Cerebellar nuclear complex (tissue), 1 donor: ENCODE results near the gene SYT3.

Experiments used
- DNase-seq, 2 experiments: peaks; one replicate each; lab custom pipeline; 2025; lab: John Stamatoyannopoulos, UW

SYT3 gene, protein sequence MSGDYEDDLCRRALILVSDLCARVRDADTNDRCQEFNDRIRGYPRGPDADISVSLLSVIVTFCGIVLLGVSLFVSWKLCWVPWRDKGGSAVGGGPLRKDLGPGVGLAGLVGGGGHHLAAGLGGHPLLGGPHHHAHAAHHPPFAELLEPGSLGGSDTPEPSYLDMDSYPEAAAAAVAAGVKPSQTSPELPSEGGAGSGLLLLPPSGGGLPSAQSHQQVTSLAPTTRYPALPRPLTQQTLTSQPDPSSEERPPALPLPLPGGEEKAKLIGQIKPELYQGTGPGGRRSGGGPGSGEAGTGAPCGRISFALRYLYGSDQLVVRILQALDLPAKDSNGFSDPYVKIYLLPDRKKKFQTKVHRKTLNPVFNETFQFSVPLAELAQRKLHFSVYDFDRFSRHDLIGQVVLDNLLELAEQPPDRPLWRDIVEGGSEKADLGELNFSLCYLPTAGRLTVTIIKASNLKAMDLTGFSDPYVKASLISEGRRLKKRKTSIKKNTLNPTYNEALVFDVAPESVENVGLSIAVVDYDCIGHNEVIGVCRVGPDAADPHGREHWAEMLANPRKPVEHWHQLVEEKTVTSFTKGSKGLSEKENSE

DNA sequence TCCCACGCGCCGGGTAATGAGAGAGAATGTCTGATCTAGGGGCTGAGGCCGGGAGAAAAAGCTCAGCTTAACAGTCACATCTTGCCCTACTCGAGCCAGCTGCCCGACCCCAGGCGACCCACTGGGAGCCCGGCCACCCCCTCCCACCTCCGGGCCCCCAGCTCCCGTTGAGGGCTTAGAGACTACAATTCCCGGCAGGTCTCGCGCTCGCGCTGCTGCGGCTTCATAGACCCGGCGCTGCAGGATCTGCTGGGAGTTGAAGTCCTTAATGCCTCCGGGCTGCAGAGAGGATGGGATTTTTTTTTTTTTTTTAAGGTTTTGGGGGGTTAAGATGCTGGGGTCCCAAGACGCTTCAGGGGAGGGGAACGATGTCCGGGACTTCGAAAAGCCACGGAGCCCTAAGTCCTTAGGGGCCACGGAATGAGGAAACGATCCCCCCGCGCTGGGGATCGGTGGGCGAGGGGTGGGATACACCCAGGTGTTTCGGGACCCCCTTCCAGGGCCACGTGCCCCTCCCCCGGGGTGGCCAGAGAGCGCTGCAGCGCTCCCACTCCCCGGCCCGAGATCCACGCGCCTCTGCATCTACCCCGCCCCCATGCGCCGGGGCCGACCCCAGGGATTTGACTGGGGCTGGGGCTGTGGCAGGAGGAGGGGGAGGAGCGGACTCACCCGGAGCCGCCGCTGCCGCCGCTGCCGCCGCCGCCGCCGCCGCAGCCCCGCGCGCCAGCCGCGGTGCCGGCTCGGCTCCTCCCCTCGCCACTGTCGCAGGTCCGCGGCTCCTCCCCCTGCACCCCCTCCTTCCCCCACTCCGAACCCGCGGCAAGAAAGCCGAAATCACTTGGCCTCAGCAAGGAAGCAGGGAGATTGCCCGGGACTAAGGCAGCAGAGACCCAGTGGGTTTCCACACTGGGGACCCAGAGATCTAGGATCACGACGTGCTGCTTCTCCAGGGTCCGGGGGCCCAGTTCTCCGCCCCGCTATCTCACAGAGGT, at the start of gene SYT3:
TSS of gene SYT3 (minus strand) at position 761 of the 992 bp plus-strand sequence. CDS start 2,470 bp downstream, outside the sequence.
- DNase-seq, result peak in 1 of 2 experiments; percentile 62

DNA sequence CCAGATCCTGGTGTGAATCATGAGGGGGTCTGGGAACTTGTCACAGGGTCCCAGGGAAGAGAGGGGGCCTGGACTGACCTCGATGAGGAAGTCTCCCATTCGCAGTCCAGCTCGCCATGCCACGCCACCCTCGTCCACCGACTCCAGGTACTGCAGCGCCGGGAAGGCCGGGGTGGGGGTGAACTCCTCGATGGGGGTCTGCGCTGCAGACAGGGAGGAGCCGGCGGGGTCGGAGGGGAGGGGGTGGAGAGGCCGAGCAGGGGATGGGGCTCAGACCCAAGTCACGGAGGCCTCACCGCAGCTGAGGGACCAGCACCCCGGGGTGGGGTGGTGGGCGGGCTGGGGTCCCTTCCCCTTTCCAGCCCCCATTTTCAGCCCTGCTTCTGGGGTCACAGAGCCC, 49.1 kb upstream of the SYT3 start:
- DNase-seq, result no peak

DNA sequence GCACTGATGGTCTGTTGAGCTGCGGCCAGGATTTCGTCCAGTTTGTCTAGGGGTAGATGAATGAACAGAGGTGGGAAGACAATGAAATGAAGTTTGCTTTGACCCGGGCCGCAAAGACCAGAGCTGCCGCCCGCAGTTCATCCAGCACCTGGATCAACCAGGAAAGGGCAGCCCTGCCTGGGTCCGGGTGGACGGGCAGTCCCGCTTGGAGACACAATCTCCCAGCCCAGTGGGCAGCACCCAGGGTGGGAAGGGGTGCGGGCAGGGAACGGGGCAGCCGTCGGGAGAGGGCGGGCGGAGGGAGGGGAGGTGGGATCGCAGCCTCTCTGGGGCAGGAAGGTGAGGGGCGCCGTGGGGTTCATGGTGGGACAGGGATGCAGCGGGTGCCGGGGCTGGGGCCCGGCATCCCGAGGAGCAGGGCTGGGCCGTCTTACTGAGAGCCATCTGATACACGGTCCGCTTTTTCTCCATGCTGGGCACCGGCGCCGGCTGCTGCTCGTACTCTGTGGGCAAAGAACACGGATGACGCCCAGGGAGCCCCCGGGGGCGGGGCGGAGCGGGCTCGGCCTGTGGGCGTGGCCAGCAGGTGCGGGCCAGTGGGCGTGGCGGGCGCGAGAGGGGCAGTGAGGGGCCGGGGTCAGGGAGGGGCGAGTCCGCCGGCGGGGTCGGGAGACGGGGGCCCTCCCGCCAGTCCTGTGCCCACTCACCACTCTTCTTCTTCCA, 46.8 kb upstream of the SYT3 start:
- DNase-seq, result no peak

DNA sequence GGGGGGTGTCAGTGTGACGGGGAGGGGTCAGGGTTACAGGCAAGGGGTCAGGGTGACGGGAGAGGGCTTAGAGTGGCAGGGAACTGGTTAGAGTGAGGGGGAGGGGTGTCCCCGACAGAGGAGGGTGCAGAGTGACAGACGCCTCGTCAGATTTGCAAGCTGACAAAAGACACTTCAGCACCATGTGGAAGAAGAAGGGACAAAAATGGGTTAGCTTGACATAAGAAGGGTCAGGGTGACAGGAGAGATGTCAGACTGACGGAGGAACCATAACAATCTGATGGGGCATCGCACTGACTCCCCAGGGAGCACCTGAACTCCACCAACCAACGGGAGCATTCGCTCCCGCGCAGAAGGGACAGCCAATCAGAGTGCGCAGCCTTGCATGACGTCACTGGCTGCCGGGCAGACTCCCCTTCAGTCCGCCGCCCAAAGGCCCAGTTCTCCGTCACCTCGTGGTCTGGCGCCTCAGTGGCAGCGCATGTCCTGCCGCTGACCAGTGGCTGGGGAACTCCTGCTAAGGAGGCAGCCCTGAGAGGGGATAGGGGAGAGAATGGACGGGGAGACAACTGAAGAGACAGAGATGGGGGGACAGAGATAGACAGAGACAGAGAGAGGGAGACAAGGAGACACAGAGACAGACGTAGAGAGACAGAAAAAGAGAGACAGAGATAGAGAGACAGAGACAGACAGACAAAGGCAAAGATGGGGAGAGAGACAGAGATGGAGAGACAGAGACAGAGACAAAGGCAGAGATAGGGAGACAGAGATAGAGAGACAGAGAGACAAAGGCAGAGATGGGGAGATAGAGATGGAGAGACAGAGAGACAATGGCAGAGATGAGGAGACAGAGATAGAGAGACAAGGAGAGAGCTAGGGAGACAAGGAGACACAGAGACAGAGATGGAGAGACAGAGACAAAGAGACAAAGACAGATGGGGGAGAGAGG, 39.8 kb upstream of the SYT3 start:
- DNase-seq, result peak in 1 of 2 experiments; percentile 81

DNA sequence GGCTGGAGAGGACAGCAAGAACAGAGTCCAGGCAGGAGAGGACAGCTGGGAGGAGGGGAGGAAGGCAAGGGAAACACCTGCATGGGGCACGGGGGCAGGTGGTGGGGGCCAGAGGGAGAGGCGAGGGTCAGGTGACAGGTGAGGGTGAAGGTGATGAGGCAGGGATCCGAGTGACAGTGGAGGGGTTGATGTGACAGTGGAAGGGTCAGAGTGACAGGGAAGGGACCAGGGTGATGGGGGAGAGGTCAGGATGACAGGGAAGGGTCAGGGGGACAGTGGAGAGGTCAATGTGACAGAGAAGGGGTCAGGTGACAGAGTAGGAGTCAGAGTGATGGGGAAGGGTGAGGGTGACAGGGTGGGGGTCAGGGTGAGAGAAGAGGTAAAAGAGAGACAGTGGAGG, 38.6 kb upstream of the SYT3 start:
- no peak for DNase-seq

DNA sequence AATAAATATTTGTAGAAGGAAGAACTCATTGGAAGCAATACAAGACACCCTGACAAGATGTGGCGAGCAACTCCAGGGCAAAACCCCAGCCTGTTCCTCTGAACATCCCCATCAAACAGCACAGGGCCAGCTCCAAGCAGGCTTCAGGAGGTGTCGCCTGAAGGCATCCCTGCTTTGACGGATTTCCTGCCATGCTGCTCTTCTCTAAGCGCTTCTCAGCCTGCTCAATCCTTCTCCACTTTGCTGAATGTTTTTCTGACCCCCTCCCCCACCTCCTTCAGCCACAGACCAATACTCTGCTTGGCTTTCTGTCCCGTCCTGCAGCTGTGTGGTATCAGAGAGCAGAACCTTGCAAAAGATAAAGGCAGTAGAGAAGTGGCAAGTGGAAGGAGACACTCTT, 38.0 kb upstream of the SYT3 start:
- no peak for DNase-seq

DNA sequence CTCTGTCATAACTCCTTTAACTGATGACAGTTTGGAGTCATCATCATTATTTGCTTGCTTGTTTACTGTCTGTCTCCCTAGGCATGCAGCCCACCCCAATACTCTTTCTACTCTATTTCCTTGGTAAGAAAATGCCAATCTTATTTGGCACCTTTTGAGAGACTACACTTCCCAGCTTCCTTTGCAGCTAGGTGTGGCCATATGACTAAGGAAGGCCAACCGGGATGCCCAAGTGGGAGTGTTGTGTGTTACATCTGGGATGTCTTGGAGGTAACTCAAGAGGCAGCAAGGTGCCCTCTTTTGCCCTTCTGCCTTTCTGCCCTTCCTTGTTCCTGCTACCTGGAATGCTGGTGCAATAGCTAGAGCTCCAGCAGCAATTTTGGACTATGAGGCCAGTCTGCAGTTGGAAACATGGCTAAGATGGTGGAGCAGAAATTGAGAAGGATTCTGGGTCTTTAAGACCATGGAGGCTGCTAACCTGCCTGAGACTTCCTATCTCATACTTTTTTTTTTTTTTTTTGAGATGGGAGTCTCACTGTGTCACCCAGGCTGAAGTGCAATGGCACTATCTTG, 37.0 kb upstream of the SYT3 start:
- no peak for DNase-seq

DNA sequence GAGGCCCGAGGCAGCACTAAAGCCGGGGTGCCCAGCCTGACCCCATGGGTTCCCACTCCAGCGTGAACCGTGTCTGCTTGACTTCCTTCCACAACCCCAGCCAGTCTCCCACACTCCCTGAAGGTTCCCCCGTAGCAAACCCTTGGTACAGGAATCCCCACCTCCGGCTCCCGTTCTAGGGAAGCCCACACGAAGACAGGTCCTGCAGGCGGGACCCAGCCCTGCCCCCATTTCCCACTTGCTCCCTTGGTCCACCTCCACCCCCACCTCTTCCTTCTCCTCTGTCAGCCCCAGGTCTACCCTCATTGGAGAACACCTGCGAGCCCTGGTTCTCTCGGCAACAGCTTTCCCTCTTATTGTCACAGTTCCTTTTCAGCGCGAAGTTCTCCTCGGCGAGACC, 33.4 kb upstream of the SYT3 start:
- DNase-seq, result no peak

DNA sequence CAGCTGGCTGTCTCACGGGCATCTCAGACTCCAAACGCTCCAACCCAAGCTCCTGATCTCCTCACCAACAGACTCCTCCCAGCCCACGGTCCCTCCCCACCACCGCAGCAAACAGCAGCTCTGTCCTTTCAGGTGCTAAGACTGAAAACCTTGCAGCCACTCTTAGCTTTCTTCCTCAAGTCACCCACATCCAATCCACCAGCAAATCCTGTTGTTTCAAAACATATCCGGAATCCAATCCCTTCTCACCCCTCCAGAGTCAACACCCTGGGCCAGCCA, 30.4 kb upstream of the SYT3 start:
- no peak for DNase-seq

DNA sequence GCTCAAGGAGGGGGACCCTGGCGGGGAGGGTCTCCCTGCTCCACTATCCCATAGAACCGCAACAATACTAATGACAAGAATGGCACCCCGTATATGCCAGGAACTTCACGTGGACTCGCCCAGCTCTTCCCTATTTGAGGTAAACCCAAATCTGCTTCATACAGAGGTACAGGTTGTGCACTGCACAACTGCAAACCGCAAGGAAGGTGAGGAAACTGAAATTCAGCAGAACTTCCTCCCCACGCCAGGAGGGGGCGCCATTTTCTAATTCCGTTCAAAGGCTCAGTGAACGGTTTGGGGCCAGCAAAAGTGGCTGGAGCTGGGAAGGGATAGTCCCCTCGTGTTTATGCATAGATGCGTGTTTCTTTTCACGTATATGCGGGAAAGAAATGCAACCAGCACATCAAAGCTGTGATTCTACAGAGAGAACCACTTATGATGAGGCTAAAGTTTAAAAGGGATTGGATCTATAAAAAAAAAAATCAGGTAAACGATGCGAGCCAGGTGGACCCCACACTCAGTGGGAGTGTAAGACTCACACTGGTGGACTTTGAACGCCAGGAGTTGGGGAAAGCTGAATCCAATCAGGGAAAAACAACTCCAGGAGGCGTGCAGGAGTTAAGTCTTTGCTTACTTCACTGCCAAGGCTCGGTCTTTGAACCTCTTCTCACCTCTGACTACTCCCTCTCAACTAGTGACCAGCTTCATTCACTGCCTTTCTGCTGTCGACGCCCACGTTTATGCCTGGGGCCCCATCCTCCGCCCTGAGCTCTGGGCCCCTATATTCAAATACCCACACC, 29.8 kb upstream of the SYT3 start:
- DNase-seq, result peak in 1 of 2 experiments; percentile 6

DNA sequence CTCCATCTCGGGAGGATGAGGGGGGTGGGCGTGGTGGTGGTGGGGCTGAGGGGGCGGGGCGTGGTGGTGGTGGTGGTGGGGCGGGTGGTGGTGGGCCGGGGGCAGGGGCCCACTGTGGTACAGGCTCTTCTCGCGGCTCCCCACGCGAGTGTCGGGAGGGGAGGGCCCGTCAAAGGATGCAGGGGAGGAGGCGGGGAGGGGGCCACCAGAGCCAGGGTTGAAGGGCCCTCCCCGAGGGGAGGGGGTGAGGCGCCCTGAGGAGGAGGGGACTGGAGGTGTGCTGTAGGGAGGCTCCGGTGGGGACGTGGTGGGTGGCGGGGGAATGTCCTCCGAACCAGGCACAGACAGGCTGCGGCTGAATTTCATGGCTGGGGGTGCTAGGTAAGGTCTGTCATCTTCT, 29.2 kb upstream of the SYT3 start:
- no peak for DNase-seq

DNA sequence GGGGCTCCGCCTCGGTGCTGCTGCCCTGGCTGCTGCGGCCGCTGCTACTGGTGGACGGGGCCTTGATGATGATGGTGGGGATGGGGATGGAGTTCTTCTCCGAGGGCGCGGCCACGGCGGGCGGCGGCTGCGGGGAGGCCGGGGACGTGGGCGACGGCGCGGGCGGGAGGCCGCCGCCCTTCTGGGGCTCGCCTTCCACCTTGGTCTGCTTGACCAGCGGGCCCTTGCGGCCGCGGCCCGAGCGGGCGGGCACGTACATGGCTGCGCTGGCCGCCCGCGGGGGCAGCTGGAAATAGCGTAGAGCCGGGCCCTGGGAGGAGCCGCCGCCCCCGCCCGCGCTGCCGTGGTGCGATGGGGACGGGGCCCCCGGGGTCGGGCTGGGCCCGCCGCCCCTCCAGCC, 28.7 kb upstream of the SYT3 start:
- DNase-seq, result no peak

DNA sequence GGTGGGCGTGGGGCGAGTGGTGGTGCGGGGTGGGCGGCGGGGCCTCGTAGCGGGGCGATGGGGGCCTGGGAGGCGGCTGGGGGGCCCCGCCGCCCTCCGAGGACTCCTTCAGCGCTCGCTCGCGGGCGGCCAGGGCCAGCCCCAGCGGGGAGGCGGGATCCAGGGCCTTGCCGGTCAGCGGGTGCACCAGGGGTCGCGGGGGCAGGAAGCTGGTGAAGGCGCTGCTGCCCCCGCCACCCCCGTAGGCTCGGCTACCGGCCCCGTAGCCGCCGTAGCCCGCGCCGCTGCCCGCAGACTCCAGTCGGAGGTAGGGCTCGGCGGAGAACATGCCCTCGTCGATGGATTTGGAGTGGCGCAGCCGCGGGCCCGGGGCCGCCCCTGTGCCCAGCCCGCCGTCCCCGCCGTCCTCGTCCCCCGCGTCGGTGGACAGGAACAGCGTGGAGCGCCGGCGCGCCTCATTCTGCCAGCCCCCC, 28.1 kb upstream of the SYT3 start:
- no peak for DNase-seq

DNA sequence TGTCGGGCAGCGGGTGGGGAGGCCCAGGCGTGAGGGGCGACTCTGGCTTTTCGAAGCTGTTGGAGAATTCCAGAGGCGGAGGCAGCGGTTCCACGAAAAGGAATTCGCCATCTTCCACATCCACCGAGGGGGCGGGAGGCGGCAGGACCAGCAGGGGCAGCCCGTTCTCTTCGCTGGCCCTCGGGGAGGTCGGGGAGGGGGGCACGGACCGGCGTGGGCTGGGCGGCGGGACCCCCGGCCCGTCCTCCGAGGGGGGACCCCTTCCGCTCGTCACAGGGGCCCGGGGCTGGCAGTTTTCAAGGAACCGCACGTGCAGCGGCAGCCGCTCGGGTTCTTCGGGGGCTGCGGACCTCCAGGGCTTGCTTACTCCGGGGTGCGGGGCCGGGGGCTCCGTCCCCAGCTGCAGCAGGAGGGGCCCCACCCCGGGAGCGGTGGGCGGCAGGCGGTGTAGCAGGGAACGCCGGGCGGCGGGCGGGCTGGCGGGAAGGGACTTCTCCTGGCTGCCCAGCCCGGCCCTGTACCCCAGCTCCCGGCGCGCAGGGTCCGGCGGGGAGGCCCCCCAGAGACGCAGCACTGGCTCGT, 27.6 kb upstream of the SYT3 start:
- no peak for DNase-seq

DNA sequence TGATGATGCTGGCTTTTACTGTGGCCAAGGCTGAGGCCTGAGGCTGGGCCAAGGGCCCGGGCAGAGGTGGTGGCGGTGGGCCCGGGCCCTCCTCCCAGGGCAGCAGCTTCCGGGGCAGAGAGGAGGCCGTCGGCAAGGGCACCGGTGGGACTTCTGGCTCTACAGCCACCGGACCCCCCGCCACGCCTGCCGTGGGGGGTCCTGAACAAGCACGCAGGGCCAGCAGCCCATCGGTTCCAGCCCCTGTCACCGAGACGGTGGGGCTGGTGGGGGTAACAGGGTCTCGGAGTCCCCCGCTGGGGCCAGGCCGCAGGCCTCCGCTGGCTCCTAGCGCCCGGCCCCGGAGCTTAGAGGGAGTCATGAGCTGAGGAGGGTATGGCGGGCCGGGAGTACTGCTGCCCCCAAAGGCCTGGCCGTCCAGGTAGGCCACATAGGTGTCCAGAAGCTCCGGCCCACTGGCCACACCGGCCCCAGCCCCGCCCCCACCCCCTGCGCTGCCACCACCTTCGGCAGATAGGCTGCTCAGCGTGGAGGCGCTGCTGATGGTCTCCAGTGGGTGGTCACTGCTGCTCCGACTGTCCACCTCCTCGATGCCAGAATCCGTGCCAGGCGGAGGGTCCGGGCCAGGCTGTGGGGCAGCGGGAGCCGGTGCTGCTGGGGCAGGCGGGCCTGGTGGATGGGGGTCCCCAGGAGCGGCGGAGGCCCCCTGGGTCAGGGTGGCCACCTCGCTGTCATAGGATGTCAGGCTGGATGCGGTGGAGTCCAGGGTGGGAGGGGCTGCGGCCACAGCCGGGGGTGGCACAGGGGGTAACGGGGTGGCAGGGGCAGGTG, 26.9 kb upstream of the SYT3 start:
- DNase-seq, result no peak

DNA sequence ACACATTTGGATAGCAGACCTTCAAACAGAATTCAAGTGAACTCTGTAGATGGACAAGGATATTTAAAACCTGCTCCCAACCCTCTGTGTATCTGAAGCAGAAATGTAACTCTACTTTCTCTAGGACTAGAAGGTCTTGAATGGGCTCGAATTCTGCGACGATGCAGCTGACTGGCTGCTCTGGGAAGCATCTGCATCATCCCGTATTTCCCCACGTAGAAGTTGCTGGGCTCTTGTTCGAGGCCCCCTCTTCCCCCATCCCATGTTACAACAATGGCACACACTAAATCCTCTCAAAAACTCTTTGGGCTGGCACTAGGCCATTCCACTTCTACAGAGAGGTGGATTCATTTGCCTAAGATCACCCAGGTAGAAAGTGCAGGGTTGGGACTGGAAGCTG, 24.5 kb upstream of the SYT3 start:
- no peak for DNase-seq

DNA sequence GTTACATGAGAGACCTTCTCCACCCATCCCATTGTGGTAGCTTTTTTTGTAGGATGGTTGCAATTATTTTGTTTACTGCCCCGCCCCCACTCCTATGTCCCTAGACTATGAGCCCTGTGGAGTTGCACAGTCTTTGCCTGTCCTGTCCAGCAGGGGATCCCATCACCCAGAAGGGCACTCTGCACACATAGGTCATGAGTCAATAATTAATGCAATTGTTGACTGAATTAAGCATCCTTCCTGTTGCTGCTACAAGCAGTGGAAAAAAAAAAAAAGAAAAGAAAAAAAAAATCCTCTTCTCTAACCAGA, 23.8 kb upstream of the SYT3 start:
- no peak for DNase-seq

DNA sequence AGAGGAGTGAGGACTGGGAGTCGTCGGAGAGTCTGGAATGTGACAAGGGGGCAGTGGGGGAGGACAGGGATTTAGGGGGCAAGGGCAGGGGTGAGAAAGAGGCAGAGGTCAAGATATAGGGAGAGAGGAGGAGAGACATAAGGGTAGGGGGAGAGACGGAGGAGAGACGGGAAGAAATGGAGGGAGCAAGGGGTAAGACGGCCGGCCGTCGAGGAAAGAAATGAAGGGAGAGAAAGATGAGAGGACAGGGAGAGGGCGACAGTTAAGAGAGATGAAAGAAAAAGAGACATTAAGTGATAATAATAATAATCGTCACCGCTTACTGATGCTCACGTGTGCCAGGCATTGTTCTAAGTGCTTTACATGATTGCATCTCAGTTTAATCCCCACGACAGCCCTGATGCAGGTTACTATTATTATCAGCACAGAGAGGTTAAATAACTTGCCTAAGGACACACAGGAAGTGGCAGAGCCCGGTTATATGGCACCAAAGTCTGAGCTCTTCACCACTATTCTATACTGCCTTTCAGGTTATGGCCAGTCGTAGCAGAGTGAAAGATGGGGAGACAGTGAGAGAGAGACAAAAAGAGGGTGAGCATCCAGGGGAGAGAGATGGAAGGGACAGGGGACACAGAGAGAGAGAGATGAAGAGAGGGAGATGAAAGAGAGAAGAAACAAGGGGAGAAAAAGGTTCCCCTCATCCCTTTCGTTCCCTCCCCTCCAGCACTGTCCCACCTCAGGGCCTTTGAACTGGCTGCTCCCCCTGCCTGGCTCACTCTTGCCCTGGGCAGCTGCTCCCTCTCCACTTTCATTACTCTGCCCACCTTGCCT, 23.2 kb upstream of the SYT3 start:
- DNase-seq, result no peak
